Cardiac muscle cell (in vitro differentiated cells and primary cell): Measurements from ENCODE around the gene CEP41. TPM values are rescaled to one million over a fixed set of nuclear protein-coding genes. Genes with fewer than 3 reads are reported as not detected.

Experiments
- DNase-seq, 2 donors: peaks; one replicate each; pipeline versions ENCODE4 v3.0.0 to v3.0.0-alpha.2; 2010 to 2017; ENCODE audit warnings: low read depth in 1 of 2, low spot score in 1 of 2
- H3K27ac ChIP-seq: fragments of 200-600 bp; sonication (generic); 2 replicates; pipeline ENCODE4 v1.5.1; 2016
- H3K27me3 ChIP-seq: fragments of 200-600 bp; sonication (generic); 2 replicates; pipeline ENCODE4 v1.6.0; 2016; ENCODE audit warnings: control low read depth
- H3K36me3 ChIP-seq: fragments of 200-600 bp; sonication (generic); 2 replicates; pipeline ENCODE4 v1.5.1; 2016; ENCODE audit warnings: control low read depth
- H3K4me1 ChIP-seq: fragments of 200-600 bp; sonication (generic); 2 replicates; pipeline ENCODE4 v1.8.1; 2017; ENCODE audit warnings: low read depth, mild to moderate bottlenecking, mixed run types
- H3K4me3 ChIP-seq: fragments of 200-600 bp; sonication (generic); 2 replicates; pipeline ENCODE4 v1.5.1; 2016; ENCODE audit warnings: mild to moderate bottlenecking
- H3K9me3 ChIP-seq: fragments of 200-600 bp; sonication (generic); 2 replicates; pipeline ENCODE4 v1.5.1; 2017; ENCODE audit warnings: low read depth, mild to moderate bottlenecking, control low read depth
- polyA plus RNA-seq: library from polyadenylated mRNA; unstranded; fragments of >200 nt; fragmentation: Nextera tagmentation; extraction: Ambion mirVana; gene quantifications from 2 replicates; pipeline ENCODE4 v1.2.1, GENCODE V29; 2016
- total RNA-seq: library from RNA; depleted of rRNA; stranded (reverse); fragments of >200 nt; gene quantifications from 2 replicates; pipeline ENCODE4 v1.2.3, GENCODE V29; 2016
- TF ChIP-seq, protein P1 (sequence below): IDR thresholded peaks from 2 replicates; pipeline ENCODE4 v1.5.1; 2012; ENCODE audit warnings: low read depth, mild to moderate bottlenecking, low read length

CEP41 gene
- total and polyA plus RNA-seq, 2 experiments from 2014 or later: 8.0 to 27.4 TPM

DNA sequence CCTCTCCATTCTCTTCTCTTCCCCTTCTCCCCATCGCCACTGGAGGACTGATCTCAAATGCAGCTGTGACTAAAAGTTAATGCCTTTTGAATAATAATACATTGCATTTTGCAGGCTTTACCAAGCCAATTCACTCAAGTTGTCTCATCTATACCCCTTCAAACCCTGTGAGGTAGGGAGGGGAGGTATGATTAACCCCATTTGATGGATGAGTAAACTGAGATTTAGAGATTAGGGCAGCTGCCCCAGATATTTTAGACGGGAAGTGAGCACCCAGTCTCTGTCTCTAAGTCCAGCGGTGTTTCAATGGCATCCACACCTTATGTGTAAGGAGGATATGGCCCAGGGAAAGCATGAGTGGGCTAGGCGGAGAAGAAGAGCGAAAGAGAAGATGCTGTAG lies 95.1 kb downstream of the CEP41 start:
- no peak overlapping the region for H3K27ac ChIP-seq
- H3K4me3 ChIP-seq: no peak overlapping the region
- H3K36me3 ChIP-seq: no peaks in the 10 kb centered on the region
- no peak for DNase-seq
- H3K9me3 ChIP-seq: no peaks in the 10 kb centered on the region
- peaks cover 12% of the 10 kb centered on the region for H3K4me1 ChIP-seq
- no peaks in the 10 kb centered on the region for H3K27me3 ChIP-seq
- TF ChIP-seq, protein P1, sequence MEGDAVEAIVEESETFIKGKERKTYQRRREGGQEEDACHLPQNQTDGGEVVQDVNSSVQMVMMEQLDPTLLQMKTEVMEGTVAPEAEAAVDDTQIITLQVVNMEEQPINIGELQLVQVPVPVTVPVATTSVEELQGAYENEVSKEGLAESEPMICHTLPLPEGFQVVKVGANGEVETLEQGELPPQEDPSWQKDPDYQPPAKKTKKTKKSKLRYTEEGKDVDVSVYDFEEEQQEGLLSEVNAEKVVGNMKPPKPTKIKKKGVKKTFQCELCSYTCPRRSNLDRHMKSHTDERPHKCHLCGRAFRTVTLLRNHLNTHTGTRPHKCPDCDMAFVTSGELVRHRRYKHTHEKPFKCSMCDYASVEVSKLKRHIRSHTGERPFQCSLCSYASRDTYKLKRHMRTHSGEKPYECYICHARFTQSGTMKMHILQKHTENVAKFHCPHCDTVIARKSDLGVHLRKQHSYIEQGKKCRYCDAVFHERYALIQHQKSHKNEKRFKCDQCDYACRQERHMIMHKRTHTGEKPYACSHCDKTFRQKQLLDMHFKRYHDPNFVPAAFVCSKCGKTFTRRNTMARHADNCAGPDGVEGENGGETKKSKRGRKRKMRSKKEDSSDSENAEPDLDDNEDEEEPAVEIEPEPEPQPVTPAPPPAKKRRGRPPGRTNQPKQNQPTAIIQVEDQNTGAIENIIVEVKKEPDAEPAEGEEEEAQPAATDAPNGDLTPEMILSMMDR: no peak

DNA sequence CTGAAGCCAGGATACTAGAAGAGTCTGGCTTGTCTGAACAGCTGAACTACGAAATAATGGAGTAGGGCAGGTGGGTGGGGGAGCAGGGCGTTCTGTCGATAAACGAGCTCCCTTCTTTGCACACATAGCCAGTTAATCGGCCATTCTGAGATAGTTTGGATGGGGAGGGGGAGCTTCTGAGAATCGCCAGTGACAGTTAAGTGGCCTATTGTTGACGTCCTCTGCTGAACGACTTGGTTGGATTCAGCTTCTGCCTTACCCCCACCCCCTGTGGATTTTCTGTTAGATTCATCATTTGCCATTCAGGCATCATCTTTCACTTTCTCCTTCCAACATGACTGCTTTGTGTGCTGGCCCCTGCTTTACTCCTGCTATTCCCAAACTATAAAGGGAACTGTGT lies 95.7 kb downstream of the CEP41 start:
- no peaks in the 10 kb centered on the region for H3K27me3 ChIP-seq
- H3K4me1 ChIP-seq: peaks cover 8% of the 10 kb centered on the region
- H3K27ac ChIP-seq: no peak overlapping the region
- no peak overlapping the region for H3K4me3 ChIP-seq
- no peaks in the 10 kb centered on the region for H3K9me3 ChIP-seq
- no peak for DNase-seq
- TF ChIP-seq, protein P1: no peak
- H3K36me3 ChIP-seq: no peaks in the 10 kb centered on the region

DNA sequence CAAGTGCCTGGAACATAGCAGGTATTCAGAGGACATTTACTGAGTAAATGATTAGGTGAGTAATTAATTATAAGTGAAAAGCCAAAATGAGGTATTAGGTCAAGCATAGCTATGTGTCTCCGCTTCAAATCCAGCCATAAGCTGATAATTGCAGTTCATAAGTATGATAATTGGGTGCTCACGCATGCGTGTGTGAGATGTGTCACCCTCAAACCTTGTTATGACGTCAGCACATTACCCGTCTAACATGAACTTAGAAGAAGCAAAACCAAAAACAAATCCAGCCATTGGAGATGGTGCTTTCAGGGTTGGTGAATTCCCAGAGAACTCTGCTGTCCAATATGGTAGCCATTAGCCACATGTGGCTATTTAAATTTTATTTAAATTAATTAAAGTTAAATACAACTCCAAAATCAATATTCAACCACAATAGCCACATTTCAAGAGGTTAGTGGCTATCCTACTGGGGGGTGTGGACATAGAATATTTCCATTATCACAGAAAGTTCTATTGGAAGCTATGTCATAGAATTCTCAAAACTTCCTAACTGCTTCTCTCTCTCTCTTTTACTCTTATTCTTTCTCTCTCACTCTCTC lies 96.4 kb downstream of the CEP41 start, which contains the start of gene CPA5:
Gene CPA5, plus strand, starts transcription at position 546 of the 596 bp plus-strand sequence. CDS start 1,670 bp downstream, outside the sequence.
- TF ChIP-seq, protein P1: no peak
- Histone ChIP-seq H3K27ac (no peak within 1 kb of the TSS), H3K4me1 (peaks cover 8% of the 10 kb centered on the region), H3K27me3 (no peaks in the 10 kb centered on the region), H3K9me3 (no peaks in the 10 kb centered on the region), H3K36me3 (no peaks in the 10 kb centered on the region), H3K4me3 (no peak within 1 kb of the TSS)
- DNase-seq: no peak

Other genes with a start within 250 kb of the CEP41 start
- gene TMEM209, start 235.6 kb downstream of the CEP41 start, total RNA-seq: 8.5 and 14.2 TPM in 2 replicates
- 14.0 and 18.2 TPM in 2 replicates for gene TMEM209, start 235.6 kb downstream of the CEP41 start, polyA plus RNA-seq
- not detected in 2 replicates for gene SSMEM1, start 233.2 kb downstream of the CEP41 start, total RNA-seq
- gene SSMEM1, start 233.2 kb downstream of the CEP41 start, polyA plus RNA-seq: not detected in 2 replicates
- gene CPA2, start 174.2 kb downstream of the CEP41 start, total RNA-seq: 0.71 and 1.9 TPM in 2 replicates
- gene CPA2, start 174.2 kb downstream of the CEP41 start, polyA plus RNA-seq: 0.39 TPM in 1 of 2 replicates, not detected in the other
- gene CPA4, start 147.9 kb downstream of the CEP41 start, total RNA-seq: 0.07 TPM in 1 of 2 replicates, not detected in the other
- 0.24 and 0.39 TPM in 2 replicates for gene CPA4, start 147.9 kb downstream of the CEP41 start, polyA plus RNA-seq
- gene CPA5, start 96.2 kb downstream of the CEP41 start, total RNA-seq: not detected in 2 replicates
- gene CPA5, start 96.2 kb downstream of the CEP41 start, polyA plus RNA-seq: 0.98 TPM in 1 of 2 replicates, not detected in the other
- 3.3 and 4.3 TPM in 2 replicates for gene CPA1, start 60.5 kb downstream of the CEP41 start, total RNA-seq
- gene CPA1, start 60.5 kb downstream of the CEP41 start, polyA plus RNA-seq: 3.5 and 6.2 TPM in 2 replicates
- 56.2 and 57.2 TPM in 2 replicates for gene MEST, start 51.1 kb upstream of the CEP41 start, total RNA-seq
- 91.6 and 98.3 TPM in 2 replicates for gene MEST, start 51.1 kb upstream of the CEP41 start, polyA plus RNA-seq
- gene COPG2, start 227.7 kb upstream of the CEP41 start, total RNA-seq: 26.8 and 35.1 TPM in 2 replicates
- gene COPG2, start 227.7 kb upstream of the CEP41 start, polyA plus RNA-seq: 7.0 and 8.8 TPM in 2 replicates
- not detected in 2 replicates for gene TSGA13, start 245.5 kb upstream of the CEP41 start, total RNA-seq
- gene TSGA13, start 245.5 kb upstream of the CEP41 start, polyA plus RNA-seq: not detected in 2 replicates